ENCODE data around the gene TAF1B. TPM values are rescaled to one million over a fixed set of nuclear protein-coding genes. Genes with fewer than 3 reads are reported as not detected.

Gene TAF1B
- total RNA-seq, 1 experiment from 2014 or later = 35.2 TPM

DNA sequence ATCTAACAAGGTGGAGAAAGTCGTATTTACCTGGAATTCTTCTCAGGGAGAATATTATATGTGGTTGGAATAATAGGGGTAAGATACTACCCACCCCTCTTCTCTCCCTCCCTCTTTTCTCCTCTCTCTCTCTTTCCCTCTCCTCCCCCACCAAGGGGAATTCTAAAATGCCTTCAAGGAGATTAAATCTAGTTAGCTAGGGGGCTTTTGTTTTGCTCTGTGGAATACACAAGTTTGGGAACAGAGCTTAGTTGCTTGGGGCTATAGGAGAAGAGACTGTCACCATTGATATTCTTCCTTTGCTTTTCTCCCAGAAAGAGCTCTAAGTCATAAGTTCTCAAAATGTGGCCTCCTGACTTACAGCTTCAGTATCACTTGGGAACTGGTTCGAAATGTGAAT, 34.5 kb downstream of the TAF1B start:
- CTCF ChIA-PET = interaction anchor here (0.7 kb wide), 1 partner anchor 9 kb away, joined by 11 read pairs; no protein-coding TSS in a partner anchor
- Histone ChIP-seq H3K9me3 (ENCODE audit: control insufficient read depth, insufficient read depth, low read depth, low read length) (no peaks in the 10 kb centered on the region), H3K4me1 (ENCODE audit: control insufficient read depth, insufficient read depth, low read length) (no peaks in the 10 kb centered on the region), H3K27ac (ENCODE audit: low read length) (no peak overlapping the region), H3K27me3 (ENCODE audit: control insufficient read depth, insufficient read depth, low read length) (no peaks in the 10 kb centered on the region), H3K4me3 (ENCODE audit: low read depth in 2 of 2, low read length in 2 of 2) (no peak overlapping the region), H3K36me3 (ENCODE audit: control insufficient read depth, insufficient read depth, low read length) (peaks cover 32% of the 10 kb centered on the region)
- BruUV-seq (replicated peaks) = no TSS peak
- TF ChIP-seq TCF7L2 (IDR thresholded peaks at IDR 0.05; ENCODE audit: low read depth, low read length) (no peak), SIN3A (IDR thresholded peaks at IDR 0.05; ENCODE audit: borderline replicate concordance, insufficient read depth, low read depth, low read length) (no peak), POLR2AphosphoS5 (IDR thresholded peaks at IDR 0.05; ENCODE audit: low read depth, low read length) (no peak)
- TF ChIP-seq, protein P1, sequence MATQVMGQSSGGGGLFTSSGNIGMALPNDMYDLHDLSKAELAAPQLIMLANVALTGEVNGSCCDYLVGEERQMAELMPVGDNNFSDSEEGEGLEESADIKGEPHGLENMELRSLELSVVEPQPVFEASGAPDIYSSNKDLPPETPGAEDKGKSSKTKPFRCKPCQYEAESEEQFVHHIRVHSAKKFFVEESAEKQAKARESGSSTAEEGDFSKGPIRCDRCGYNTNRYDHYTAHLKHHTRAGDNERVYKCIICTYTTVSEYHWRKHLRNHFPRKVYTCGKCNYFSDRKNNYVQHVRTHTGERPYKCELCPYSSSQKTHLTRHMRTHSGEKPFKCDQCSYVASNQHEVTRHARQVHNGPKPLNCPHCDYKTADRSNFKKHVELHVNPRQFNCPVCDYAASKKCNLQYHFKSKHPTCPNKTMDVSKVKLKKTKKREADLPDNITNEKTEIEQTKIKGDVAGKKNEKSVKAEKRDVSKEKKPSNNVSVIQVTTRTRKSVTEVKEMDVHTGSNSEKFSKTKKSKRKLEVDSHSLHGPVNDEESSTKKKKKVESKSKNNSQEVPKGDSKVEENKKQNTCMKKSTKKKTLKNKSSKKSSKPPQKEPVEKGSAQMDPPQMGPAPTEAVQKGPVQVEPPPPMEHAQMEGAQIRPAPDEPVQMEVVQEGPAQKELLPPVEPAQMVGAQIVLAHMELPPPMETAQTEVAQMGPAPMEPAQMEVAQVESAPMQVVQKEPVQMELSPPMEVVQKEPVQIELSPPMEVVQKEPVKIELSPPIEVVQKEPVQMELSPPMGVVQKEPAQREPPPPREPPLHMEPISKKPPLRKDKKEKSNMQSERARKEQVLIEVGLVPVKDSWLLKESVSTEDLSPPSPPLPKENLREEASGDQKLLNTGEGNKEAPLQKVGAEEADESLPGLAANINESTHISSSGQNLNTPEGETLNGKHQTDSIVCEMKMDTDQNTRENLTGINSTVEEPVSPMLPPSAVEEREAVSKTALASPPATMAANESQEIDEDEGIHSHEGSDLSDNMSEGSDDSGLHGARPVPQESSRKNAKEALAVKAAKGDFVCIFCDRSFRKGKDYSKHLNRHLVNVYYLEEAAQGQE (IDR thresholded peaks at IDR 0.05; ENCODE audit: insufficient read depth in 1 of 2, low read depth in 2 of 2, low read length in 1 of 2) = no peak
- TF ChIP-seq, protein P2, sequence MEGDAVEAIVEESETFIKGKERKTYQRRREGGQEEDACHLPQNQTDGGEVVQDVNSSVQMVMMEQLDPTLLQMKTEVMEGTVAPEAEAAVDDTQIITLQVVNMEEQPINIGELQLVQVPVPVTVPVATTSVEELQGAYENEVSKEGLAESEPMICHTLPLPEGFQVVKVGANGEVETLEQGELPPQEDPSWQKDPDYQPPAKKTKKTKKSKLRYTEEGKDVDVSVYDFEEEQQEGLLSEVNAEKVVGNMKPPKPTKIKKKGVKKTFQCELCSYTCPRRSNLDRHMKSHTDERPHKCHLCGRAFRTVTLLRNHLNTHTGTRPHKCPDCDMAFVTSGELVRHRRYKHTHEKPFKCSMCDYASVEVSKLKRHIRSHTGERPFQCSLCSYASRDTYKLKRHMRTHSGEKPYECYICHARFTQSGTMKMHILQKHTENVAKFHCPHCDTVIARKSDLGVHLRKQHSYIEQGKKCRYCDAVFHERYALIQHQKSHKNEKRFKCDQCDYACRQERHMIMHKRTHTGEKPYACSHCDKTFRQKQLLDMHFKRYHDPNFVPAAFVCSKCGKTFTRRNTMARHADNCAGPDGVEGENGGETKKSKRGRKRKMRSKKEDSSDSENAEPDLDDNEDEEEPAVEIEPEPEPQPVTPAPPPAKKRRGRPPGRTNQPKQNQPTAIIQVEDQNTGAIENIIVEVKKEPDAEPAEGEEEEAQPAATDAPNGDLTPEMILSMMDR (IDR thresholded peaks at IDR 0.05) = no peak
- POLR2A ChIA-PET = no interaction called here
- ATAC-seq (no peak), DNase-seq (ENCODE audit: low read depth, low spot score) (no peak)
- intact Hi-C loops (cut with micrococcal nuclease; ENCODE audit: unreplicated experiment) = no loop called here
- in situ Hi-C loops (cut with HindIII; ENCODE audit: low pct_unique_long_range_greater_than_20kb, low sequenced_read_pairs) = no loop called here

DNA sequence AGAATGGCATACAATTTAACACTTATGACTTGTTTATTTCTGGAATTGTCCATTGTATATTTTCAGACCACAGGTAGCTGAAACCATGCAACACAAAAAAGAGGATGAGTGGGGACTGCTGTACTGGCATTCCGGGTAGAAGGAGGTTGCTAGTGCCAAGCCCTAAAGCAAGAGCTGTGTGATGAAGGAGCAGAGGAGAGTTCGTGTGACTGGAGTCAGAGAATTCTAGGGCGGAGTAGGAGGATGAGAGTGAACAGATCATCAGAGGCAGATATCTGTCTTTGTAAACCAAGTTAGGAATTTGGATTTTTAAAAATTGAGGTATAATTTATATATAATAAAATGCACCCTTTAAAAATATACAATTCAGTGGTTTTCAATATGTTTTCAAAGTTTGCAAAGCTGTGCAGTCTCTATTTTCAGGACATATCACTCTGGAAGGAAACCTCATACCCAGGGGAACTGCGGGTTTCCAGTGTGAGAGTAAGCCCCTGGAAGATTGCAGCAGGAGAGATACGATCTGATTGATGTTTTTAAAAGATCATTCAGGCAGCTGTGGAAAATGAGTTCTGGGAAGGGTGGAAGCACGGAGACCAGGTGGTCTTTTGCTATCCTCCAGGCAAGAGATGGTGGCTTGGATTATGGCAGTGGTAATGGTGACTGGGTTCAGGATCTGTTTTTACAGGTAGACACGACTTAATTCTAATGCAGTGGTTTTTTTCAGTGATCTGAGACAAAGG, 36.4 kb downstream of the TAF1B start:
- CTCF ChIA-PET = interaction anchor here (0.6 kb wide), 1 partner anchor 66 kb away, joined by 5 read pairs; no protein-coding TSS in a partner anchor
- DNase-seq (ENCODE audit: low read depth, low spot score) = no peak
- Histone ChIP-seq H3K9me3 (ENCODE audit: control insufficient read depth, insufficient read depth, low read depth, low read length) (no peaks in the 10 kb centered on the region), H3K4me1 (ENCODE audit: control insufficient read depth, insufficient read depth, low read length) (no peaks in the 10 kb centered on the region), H3K27me3 (ENCODE audit: control insufficient read depth, insufficient read depth, low read length) (no peaks in the 10 kb centered on the region), H3K4me3 (ENCODE audit: low read depth in 2 of 2, low read length in 2 of 2) (no peak overlapping the region), H3K36me3 (ENCODE audit: control insufficient read depth, insufficient read depth, low read length) (peaks cover 30% of the 10 kb centered on the region), H3K27ac (ENCODE audit: low read length) (no peak overlapping the region)
- intact Hi-C loops (cut with micrococcal nuclease; ENCODE audit: unreplicated experiment) (no loop called here), in situ Hi-C loops (cut with HindIII; ENCODE audit: low pct_unique_long_range_greater_than_20kb, low sequenced_read_pairs) (no loop called here)
- no peak for ATAC-seq
- POLR2A ChIA-PET = interaction anchor here (0.6 kb wide), 2 partner anchors 10 to 19 kb away, joined by 4 to 8 read pairs; no protein-coding TSS in a partner anchor
- TF ChIP-seq POLR2AphosphoS5 (IDR thresholded peaks at IDR 0.05; ENCODE audit: low read depth, low read length) (no peak), TCF7L2 (IDR thresholded peaks at IDR 0.05; ENCODE audit: low read depth, low read length) (no peak), SIN3A (IDR thresholded peaks at IDR 0.05; ENCODE audit: borderline replicate concordance, insufficient read depth, low read depth, low read length) (no peak)
- TF ChIP-seq, protein P1 (IDR thresholded peaks at IDR 0.05; ENCODE audit: insufficient read depth in 1 of 2, low read depth in 2 of 2, low read length in 1 of 2) = no peak
- TF ChIP-seq, protein P2 (IDR thresholded peaks at IDR 0.05) = no peak
- no TSS peak for BruUV-seq (replicated peaks)
